H1 (cell line): Measurements from ENCODE around the gene PIEZO1. TPM values are rescaled to one million over a fixed set of nuclear protein-coding genes. Genes with fewer than 3 reads are reported as not detected.

Experiments
- CTCF ChIA-PET: fragments of 300-600 bp; sonication (Branson Sonifier 250); formaldehyde crosslinking; loops from one replicate; lab custom pipeline; 2021; ENCODE audit not compliant: partially characterized antibody; lab: Charles Lee
- POLR2A ChIA-PET: fragments of 300-600 bp; sonication (Branson Sonifier 250); formaldehyde crosslinking; loops from one replicate; lab custom pipeline; 2021; ENCODE audit warnings: inconsistent platforms; ENCODE audit not compliant: partially characterized antibody; lab: Charles Lee
- DNase-seq, 2 experiments: peaks; one replicate each; pipeline versions ENCODE4 v3.0.0 to v3.0.0-alpha.2; 2010 to 2022; ENCODE audit warnings: low spot score in 2 of 2, low read depth in 1 of 2, mixed read lengths in 1 of 2
- FAIRE-seq: peaks from 2 replicates; lab custom pipeline; 2011; peaks lifted over from hg19 to GRCh38; lab: Jason Lieb, UNC
- H2AFZ ChIP-seq: 2 replicates; pipeline ENCODE4 v1.8.1; 2012; ENCODE audit warnings: low read length, inconsistent platforms
- H2AK5ac ChIP-seq: 2 replicates; pipeline ENCODE4 v1.6.1; 2013; ENCODE audit warnings: low read depth, low read length
- H2BK120ac ChIP-seq: replicated peaks from 2 replicates; pipeline ENCODE3; 2013; ENCODE audit warnings: low read depth, low read length, inconsistent platforms
- H2BK12ac ChIP-seq: 2 replicates; pipeline ENCODE4 v1.6.1; 2013; ENCODE audit warnings: low read depth, low read length
- H2BK15ac ChIP-seq: 2 replicates; pipeline ENCODE4 v1.6.1; 2013; ENCODE audit warnings: low read length
- H2BK20ac ChIP-seq: 2 replicates; pipeline ENCODE4 v1.6.1; 2013; ENCODE audit warnings: low read length
- H2BK5ac ChIP-seq: 2 replicates; pipeline ENCODE4 v1.6.1; 2013; ENCODE audit warnings: low read depth, low read length
- H3K14ac ChIP-seq: 2 replicates; pipeline ENCODE4 v1.6.1; 2013; ENCODE audit warnings: inconsistent platforms; ENCODE audit not compliant: insufficient read length
- H3K18ac ChIP-seq: 2 replicates; pipeline ENCODE4 v1.6.1; 2013; ENCODE audit warnings: low read length; ENCODE audit errors: extremely low read depth
- H3K23ac ChIP-seq: 2 replicates; pipeline ENCODE4 v1.6.1; 2013; ENCODE audit warnings: inconsistent platforms; ENCODE audit not compliant: insufficient read length
- H3K23me2 ChIP-seq: 2 replicates; pipeline ENCODE4 v1.6.1; 2013; ENCODE audit warnings: low read depth, low read length
- H3K27ac ChIP-seq: 2 replicates; pipeline ENCODE4 v1.6.1; 2011; ENCODE audit warnings: low read depth, low read length, inconsistent platforms
- H3K27me3 ChIP-seq, 4 experiments: replicated peaks in 1 of 4; 1 replicate in 1 of 4; 2 replicates in 3 of 4; pipeline versions ENCODE4 v1.6.1 to v1.8.1; 2011 to 2013; ENCODE audit warnings: low read length in 3 of 4, mild to moderate bottlenecking in 3 of 4, inconsistent platforms in 2 of 4, mixed read lengths in 2 of 4, moderate library complexity in 1 of 4; ENCODE audit not compliant: control insufficient read depth in 3 of 4, insufficient read depth in 3 of 4; ENCODE audit errors: extremely low read depth in 1 of 4
- H3K36me3 ChIP-seq, 4 experiments: 2 replicates each; pipeline versions ENCODE4 v1.6.1 to v1.8.1; 2011 to 2013; ENCODE audit warnings: mild to moderate bottlenecking in 4 of 4, low read length in 3 of 4, moderate library complexity in 2 of 4, control low read depth in 1 of 4, inconsistent platforms in 1 of 4; ENCODE audit not compliant: insufficient read depth in 4 of 4, control insufficient read depth in 2 of 4
- H3K4ac ChIP-seq: replicated peaks from 2 replicates; pipeline ENCODE3; 2013; ENCODE audit warnings: low read length, low read depth, mixed read lengths, inconsistent platforms; ENCODE audit not compliant: insufficient read length
- H3K4me1 ChIP-seq, 4 experiments: replicated peaks in 1 of 4; 1 replicate in 1 of 4; 2 replicates in 3 of 4; pipeline versions ENCODE4 v1.6.1 to v1.8.1; 2011 to 2013; ENCODE audit warnings: low read length in 3 of 4, inconsistent platforms in 2 of 4, mixed read lengths in 1 of 4; ENCODE audit not compliant: insufficient read depth in 4 of 4, control insufficient read depth in 3 of 4
- H3K4me2 ChIP-seq, 2 experiments: 2 replicates each; pipeline versions ENCODE4 v1.6.1 to v1.8.1; 2011 to 2013; ENCODE audit warnings: low read depth in 2 of 2, low read length in 2 of 2, control low read depth in 1 of 2, inconsistent platforms in 1 of 2, mild to moderate bottlenecking in 1 of 2; ENCODE audit not compliant: insufficient read depth in 1 of 2
- H3K4me3 ChIP-seq, 4 experiments: fragments of 200-600, 300-600 bp in 1 of 4; sonication (generic), shearing (Covaris generic), sonication (Bioruptor Twin) in 1 of 4; 2 replicates each; pipeline versions ENCODE4 v1.5.1 to v1.8.1; 2011 to 2016; ENCODE audit warnings: low read length in 4 of 4, low read depth in 3 of 4, control low read depth in 2 of 4, inconsistent platforms in 2 of 4, mild to moderate bottlenecking in 2 of 4, mixed read lengths in 1 of 4, moderate library complexity in 1 of 4; ENCODE audit not compliant: insufficient read depth in 2 of 4; ENCODE audit errors: extremely low read depth in 1 of 4
- H3K56ac ChIP-seq: replicated peaks from 2 replicates; pipeline ENCODE3; 2013; ENCODE audit warnings: low read depth, mild to moderate bottlenecking, mixed read lengths, low read length, inconsistent platforms; ENCODE audit not compliant: insufficient read length
- H3K79me1 ChIP-seq: 2 replicates; pipeline ENCODE4 v1.6.1; 2013; ENCODE audit warnings: low read depth, low read length, control low read depth
- H3K79me2 ChIP-seq, 2 experiments: 2 replicates each; pipeline versions ENCODE4 v1.6.1 to v1.8.1; 2012 to 2013; ENCODE audit warnings: low read length in 2 of 2, mild to moderate bottlenecking in 2 of 2, inconsistent platforms in 1 of 2; ENCODE audit not compliant: insufficient read depth in 2 of 2, control insufficient read depth in 1 of 2
- H3K9ac ChIP-seq, 4 experiments: replicated peaks in 1 of 4; 1 replicate in 1 of 4; 2 replicates in 3 of 4; pipeline versions ENCODE4 v1.6.1 to v1.8.1; 2011 to 2013; ENCODE audit warnings: low read depth in 3 of 4, low read length in 3 of 4, control low read depth in 2 of 4, mild to moderate bottlenecking in 2 of 4, moderate library complexity in 2 of 4, inconsistent platforms in 1 of 4; ENCODE audit errors: extremely low read depth in 1 of 4
- H3K9me3 ChIP-seq, 2 experiments: 2 replicates each; pipeline versions ENCODE4 v1.6.1 to v1.8.1; 2012 to 2013; ENCODE audit warnings: mild to moderate bottlenecking in 2 of 2, moderate library complexity in 2 of 2, control low read depth in 1 of 2, inconsistent platforms in 1 of 2, low read depth in 1 of 2, low read length in 1 of 2, mixed read lengths in 1 of 2; ENCODE audit not compliant: insufficient read depth in 2 of 2
- H4K20me1 ChIP-seq, 2 experiments: replicated peaks in 1 of 2; 2 replicates each; pipeline versions ENCODE3 to v1.8.1; 2011 to 2013; ENCODE audit warnings: inconsistent platforms in 2 of 2, low read length in 2 of 2, mild to moderate bottlenecking in 1 of 2; ENCODE audit not compliant: insufficient read depth in 2 of 2, control insufficient read depth in 1 of 2
- H4K5ac ChIP-seq: 2 replicates; pipeline ENCODE4 v1.6.1; 2013; ENCODE audit warnings: low read length, low read depth, mixed read lengths, inconsistent platforms; ENCODE audit not compliant: insufficient read length
- H4K8ac ChIP-seq: 2 replicates; pipeline ENCODE4 v1.8.0; 2013; ENCODE audit warnings: mild to moderate bottlenecking, moderate library complexity, low read length, inconsistent platforms; ENCODE audit not compliant: insufficient read depth; ENCODE audit errors: extremely low read depth
- H4K91ac ChIP-seq: replicated peaks from 2 replicates; pipeline ENCODE3; 2013; ENCODE audit warnings: low read length, mixed read lengths, inconsistent platforms; ENCODE audit not compliant: insufficient read length
- CHD1 ChIP-seq: IDR thresholded peaks from 2 replicates; pipeline ENCODE4 v1.6.1; 2012; ENCODE audit warnings: low read depth, low read length, improper control_type of control experiment
- CTBP2 ChIP-seq: IDR thresholded peaks from 2 replicates; pipeline ENCODE4 v1.7.0; 2011; ENCODE audit warnings: borderline replicate concordance, mild to moderate bottlenecking, moderate library complexity, mixed read lengths, low read length; ENCODE audit not compliant: insufficient read depth, insufficient read length
- HDAC2 ChIP-seq, 2 experiments: fragments of 300-600 bp in 1 of 2; sonication (generic) in 1 of 2; IDR thresholded peaks; 2 replicates each; pipeline ENCODE4 v1.6.1; 2011 to 2012; ENCODE audit warnings: low read depth in 2 of 2, low read length in 2 of 2, mild to moderate bottlenecking in 2 of 2, moderate library complexity in 2 of 2, borderline replicate concordance in 1 of 2, inconsistent platforms in 1 of 2
- JUN ChIP-seq: IDR thresholded peaks from 2 replicates; pipeline ENCODE4 v1.6.1; 2011; ENCODE audit warnings: low read depth, mild to moderate bottlenecking, improper control_type of control experiment, low read length
- KDM5A ChIP-seq: fragments of 200-600 bp; IDR thresholded peaks from 2 replicates; pipeline ENCODE4 v1.7.1; 2012; ENCODE audit warnings: mild to moderate bottlenecking, low read length, inconsistent platforms, mixed read lengths
- WGBS, 2 experiments: shearing (Covaris generic) in 1 of 2; methylation state at CpG; one replicate each; pipeline versions ENCODE4 v1.1.6 to v1.1.7; 2013 to 2015; ENCODE audit warnings: low lambda C conversion rate in 2 of 2, mixed read lengths in 2 of 2, inconsistent platforms in 1 of 2, low coverage in 1 of 2, missing lambda C conversion rate in 1 of 2; ENCODE audit not compliant: insufficient replicate concordance in 2 of 2, insufficient coverage in 1 of 2, insufficient read length in 1 of 2; ENCODE audit errors: extremely low coverage in 1 of 2, missing lambda C conversion rate in 1 of 2; 5-methylcytosine and 5-hydroxymethylcytosine counted together
- polyA plus RNA-seq, 7 experiments: library from polyadenylated mRNA; depleted of rRNA in 3 of 7; stranded (reverse) in 5 of 7; unstranded in 2 of 7; fragments of >200 nt in 5 of 7; fragments of 200-250 nt in 2 of 7; gene quantifications; 1 replicate in 5 of 7; 2 replicates in 1 of 7; 4 replicates in 1 of 7; pipeline versions ENCODE4 v1.2.1 to v1.2.3, GENCODE V29; 2011 to 2013; ENCODE audit warnings: missing spikeins in 2 of 7, mixed read lengths in 2 of 7
- total RNA-seq: library from RNA; stranded (reverse); fragmentation: NEBNext Ultra II Directional; extraction: Animal tissue kit (Norgen Biotek cat#: 25700); gene quantifications from 2 replicates; pipeline ENCODE4 v1.2.1, GENCODE V29; 2021

Gene PIEZO1
- total and polyA plus RNA-seq, 2 of the 8 experiments (the other 6 are each of a cell fraction or from before 2014, with no cell fraction given) = 42.3 to 67.5 TPM

DNA sequence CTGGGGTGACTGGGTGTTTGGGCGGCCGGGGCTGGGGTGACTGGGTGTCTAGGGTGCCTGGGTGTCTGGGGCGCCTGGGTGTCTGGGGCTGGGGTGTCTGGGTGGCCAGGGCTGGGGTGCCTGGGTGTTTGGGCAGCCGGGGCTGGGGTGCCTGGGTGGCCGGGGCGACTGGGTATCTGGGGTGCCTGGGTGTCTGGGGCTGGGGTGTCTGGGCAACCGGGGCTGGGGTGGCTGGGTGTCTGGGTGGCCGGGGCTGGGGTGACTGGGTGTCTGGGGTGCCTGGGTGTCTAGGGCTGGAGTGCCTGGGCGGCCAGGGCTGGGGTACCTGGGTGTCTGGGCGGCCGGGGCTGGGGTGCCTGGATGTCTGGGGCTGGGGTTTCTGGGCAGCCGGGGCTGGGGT is 40.1 kb upstream of the PIEZO1 start:
- no peak overlapping the region for H2BK5ac ChIP-seq
- peaks cover 2 to 6% of the 10 kb centered on the region in 2 experiments for H4K20me1 ChIP-seq
- no peak overlapping the region for H3K4me2 ChIP-seq
- no peak overlapping the region for H3K18ac ChIP-seq
- FAIRE-seq (no peak), DNase-seq (no peak)
- no peaks in the 10 kb centered on the region for H3K9me3 ChIP-seq
- no peaks in the 10 kb centered on the region for H3K23me2 ChIP-seq
- no peaks in the 10 kb centered on the region for H3K36me3 ChIP-seq
- H3K9ac ChIP-seq = no peak overlapping the region
- no peak overlapping the region for H3K4me3 ChIP-seq
- no peak overlapping the region for H3K56ac ChIP-seq
- WGBS, 2 experiments = no CpG with 5 or more reads among the region's 12 CpGs
- H2BK120ac ChIP-seq = no peak overlapping the region
- no peaks in the 10 kb centered on the region for H3K27me3 ChIP-seq
- H4K5ac ChIP-seq = no peak overlapping the region
- CTCF ChIA-PET = interaction anchor here (0.9 to 1.6 kb wide), 3 partner anchors 12 to 70 kb away, joined by 3 to 4 read pairs (median 3); no protein-coding TSS in a partner anchor
- H3K79me2 ChIP-seq = no peaks in the 10 kb centered on the region
- H2AFZ ChIP-seq = no peak overlapping the region
- no peak overlapping the region for H3K27ac ChIP-seq
- H4K91ac ChIP-seq = no peak overlapping the region
- H3K4ac ChIP-seq = no peak overlapping the region
- POLR2A ChIA-PET = interaction anchor here (0.9 kb wide), 1 partner anchor 19 kb away, joined by 3 read pairs; no protein-coding TSS in a partner anchor
- no peak overlapping the region for H3K14ac ChIP-seq
- no peak for TF ChIP-seq CHD1
- no peak for TF ChIP-seq JUN
- TF ChIP-seq HDAC2 (IDR thresholded peaks at IDR 0.05; ENCODE audit: borderline replicate concordance in 1 of 2, low read depth in 2 of 2, low read length in 2 of 2) = no peak
- TF ChIP-seq CTBP2 = no peak
- TF ChIP-seq KDM5A = no peak
- TF ChIP-seq, all 59 proteins: peak for 0
- Histone ChIP-seq H3K23ac (no peak overlapping the region), H3K79me1 (no peaks in the 10 kb centered on the region), H2BK15ac (no peak overlapping the region), H4K8ac (no peak overlapping the region; the same call in 1 of the 2 replicates), H2AK5ac (no peak overlapping the region), H2BK12ac (no peak overlapping the region), H2BK20ac (no peak overlapping the region), H3K4me1 (no peaks in the 10 kb centered on the region)
